HG03135 (cell line): Measurements from ENCODE around the gene INHBE.
"Not testable (repeated sequence)": the region's sequence is repeated elsewhere in the genome, so short reads cannot be mapped to it uniquely, and the experiment has no call there.

Experiments
- ATAC-seq: cut with Tn5 transposase; IDR thresholded peaks from one replicate; pipeline ENCODE4 v1.9.1; 2021; ENCODE audit warnings: mild to moderate bottlenecking, moderate library complexity; ENCODE audit not compliant: unreplicated experiment

The INHBE gene

DNA sequence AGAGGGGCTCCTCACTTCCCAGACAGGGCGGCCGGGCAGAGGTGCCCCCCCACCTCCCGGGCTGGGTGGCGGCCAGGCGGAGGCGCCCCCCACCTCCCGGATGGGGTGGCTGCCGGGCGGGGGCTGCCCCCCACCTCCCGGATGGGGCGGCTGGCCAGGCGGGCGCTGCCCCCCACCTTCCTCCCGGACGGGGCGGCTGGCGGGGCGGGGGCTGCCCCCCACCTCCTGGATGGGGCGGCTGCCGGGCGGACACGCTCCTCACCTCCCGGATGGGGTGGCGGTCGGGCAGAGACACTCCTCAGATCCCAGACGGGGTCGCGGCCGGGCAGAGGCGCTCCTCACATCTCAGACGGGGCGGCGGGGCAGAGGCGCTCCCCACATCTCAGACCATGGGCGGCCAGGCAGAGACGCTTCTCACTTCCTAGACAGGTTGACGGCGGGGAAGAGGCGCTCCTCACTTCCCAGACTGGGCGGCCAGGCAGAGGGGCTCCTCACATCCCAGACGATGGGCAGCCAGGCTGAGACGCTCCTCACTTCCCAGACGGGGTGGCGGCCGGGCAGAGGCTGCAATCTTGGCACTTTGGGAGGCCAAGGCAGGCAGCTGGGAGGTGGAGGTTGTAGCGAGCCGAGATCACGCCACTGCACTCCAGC is 40.1 kb downstream of the INHBE start:
- not testable (repeated sequence) for ATAC-seq

GRCh38 chr12:57496822-57497221 is 41.7 kb downstream of the INHBE start:
- no peak for ATAC-seq

DNA sequence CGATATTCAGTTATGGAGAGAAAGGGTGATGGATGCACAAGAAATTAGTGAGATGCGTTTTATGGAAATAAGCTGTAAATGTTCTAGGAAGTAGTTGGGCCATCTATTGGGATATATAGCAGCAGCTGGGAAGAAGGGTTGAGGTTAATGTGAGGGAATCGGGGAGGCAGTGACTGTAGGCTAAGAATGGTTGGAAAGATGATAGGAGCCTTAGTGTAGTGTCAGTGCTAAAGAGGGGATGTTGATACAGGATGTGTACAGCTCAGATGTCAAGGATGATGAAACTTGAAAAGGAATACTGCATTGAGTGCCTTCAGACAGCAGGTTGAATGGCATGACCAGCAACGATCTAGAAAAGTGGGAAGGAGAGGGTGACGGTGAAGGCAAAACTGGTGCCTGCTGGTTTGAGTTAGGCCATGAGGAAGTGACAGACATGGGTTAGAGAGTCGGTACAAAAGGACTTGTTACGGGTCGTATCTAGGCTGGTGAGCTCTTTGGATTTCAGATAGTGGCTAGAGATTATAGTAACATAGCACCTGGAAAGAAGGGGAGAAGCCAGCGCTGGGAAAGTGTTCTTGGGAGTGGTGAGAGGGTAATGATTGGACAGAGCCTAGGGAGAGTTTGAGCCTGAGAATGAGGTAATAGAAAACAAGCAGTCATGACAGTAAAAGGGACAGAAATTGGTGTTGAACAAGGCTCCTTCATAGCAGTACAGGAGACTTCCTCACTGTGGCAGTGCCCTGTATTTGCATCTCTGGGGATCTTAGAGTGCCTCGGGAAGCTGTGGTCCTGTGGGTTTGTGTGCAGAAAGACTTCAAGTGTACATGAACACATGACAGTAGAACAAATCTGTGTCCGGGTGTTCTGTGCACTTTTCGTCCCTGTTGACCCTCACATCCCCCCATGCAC is 42.4 kb downstream of the INHBE start:
- ATAC-seq: no peak

GRCh38 chr12:57498132-57498502 is 43.0 kb downstream of the INHBE start:
- ATAC-seq: no peak

DNA sequence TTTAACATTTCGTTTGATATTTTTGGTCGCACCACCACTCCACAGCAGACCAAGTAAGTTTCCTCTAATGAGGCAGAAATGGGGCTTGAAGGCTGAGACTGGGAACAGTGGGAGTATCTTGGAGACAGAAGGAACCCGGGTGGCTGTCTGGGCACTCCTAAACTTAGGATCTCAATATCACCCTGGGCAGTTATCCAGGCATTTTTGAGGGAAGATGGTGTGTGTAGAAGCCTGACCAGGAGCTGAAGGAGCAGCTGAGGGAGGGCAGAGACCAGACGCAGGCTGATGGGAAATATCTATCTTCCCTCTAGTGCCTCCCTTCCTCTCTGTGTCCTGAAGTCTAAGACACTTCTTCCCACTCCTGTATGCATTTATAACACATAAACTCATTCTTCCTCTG is 43.5 kb downstream of the INHBE start:
- no peak for ATAC-seq

GRCh38 chr12:57500213-57500612 is 45.1 kb downstream of the INHBE start:
- ATAC-seq: no peak

DNA sequence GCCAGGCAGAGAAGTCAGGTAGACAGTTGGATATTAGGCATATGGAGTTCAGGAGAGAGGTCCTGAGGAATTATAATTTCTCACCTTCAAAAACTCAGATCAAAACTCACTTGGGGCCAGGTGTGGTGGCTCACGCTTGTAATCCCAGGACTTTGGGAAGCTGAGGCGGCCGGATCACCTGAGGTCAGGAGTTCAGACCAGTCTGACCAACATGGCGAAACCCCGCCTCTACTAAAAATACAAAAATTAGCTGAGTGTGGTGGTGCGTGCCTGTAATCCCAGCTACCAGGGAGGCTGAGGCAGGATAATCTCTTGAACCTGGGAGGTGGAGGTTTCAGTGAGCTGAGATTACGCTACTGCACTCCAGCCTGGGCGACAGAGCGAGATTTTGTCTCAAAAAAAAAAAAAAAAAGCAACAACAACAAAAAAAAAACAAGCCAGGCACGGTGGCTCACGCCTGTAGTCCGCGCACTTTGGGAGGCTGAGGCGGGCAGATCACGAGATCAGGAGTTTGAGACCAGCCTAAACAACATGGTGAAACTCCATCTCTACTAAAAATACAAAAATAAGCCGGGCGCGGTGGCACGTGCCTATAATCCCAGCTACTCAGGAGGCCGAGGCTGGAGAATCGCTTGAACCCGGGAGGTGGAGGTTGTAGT is 47.3 kb downstream of the INHBE start:
- ATAC-seq: not testable (repeated sequence)

- not testable (repeated sequence) for ATAC-seq
These were observed 51.4 kb downstream of the INHBE start for GRCh38 chr12:57506541-57506940.
